Uterus (tissue), 4 donors: Measurements from ENCODE around the gene TRIP12. TPM values are rescaled to one million over a fixed set of nuclear protein-coding genes. Genes with fewer than 3 reads are reported as not detected.

Source experiments
- DNase-seq, 2 donors: peaks; one replicate each; pipeline ENCODE4 v3.0.0-alpha.2; 2019 to 2020
- H3K27ac ChIP-seq, 2 donors: fragments of 200-600 bp; sonication (generic); 1 replicate in 1 of 2; 2 replicates in 1 of 2; pipeline ENCODE4 v1.5.1; 2016 to 2018
- H3K27me3 ChIP-seq, 2 donors: fragments of 200-600 bp; sonication (generic); one replicate each; pipeline ENCODE4 v1.5.1; 2018 to 2019; ENCODE audit warnings: control low read depth in 1 of 2
- H3K36me3 ChIP-seq, 2 donors: fragments of 200-600 bp; sonication (generic); one replicate each; pipeline ENCODE4 v1.5.1; 2019; ENCODE audit warnings: control low read depth in 1 of 2
- H3K4me1 ChIP-seq, 2 donors: fragments of 200-600 bp; sonication (generic); one replicate each; pipeline ENCODE4 v1.5.1; 2018 to 2019; ENCODE audit warnings: control low read depth in 1 of 2
- H3K4me3 ChIP-seq, 2 donors: fragments of 200-600 bp; sonication (generic); 1 replicate in 1 of 2; 2 replicates in 1 of 2; pipeline ENCODE4 v1.5.1; 2018 to 2019; ENCODE audit warnings: mild to moderate bottlenecking in 1 of 2
- H3K9me3 ChIP-seq, 2 donors: fragments of 200-600 bp; sonication (generic); one replicate each; pipeline ENCODE4 v1.5.1; 2019; ENCODE audit warnings: control low read depth in 1 of 2
- CTCF ChIP-seq, 4 experiments: fragments of 200-600 bp in 2 of 4; fragments of 450-650 bp in 2 of 4; sonication (generic) in 2 of 4; IDR thresholded peaks; one replicate each; pipeline ENCODE4 v1.5.1; 2016 to 2019; ENCODE audit warnings: antibody characterized with exemption in 4 of 4, mild to moderate bottlenecking in 2 of 4, moderate library complexity in 1 of 4
- POLR2A ChIP-seq, 2 donors: fragments of 450-650 bp; IDR thresholded peaks; one replicate each; pipeline ENCODE4 v1.6.1; 2016; ENCODE audit warnings: antibody characterized with exemption in 2 of 2, mild to moderate bottlenecking in 1 of 2, moderate library complexity in 1 of 2
- intact Hi-C: fragments of 100-400 bp; cut with DNase I; formaldehyde crosslinking; loops from one replicate; pipeline ENCODE4 v1.15.1; 2023; ENCODE audit warnings: low total_unique reads
- total RNA-seq, 4 donors: library from RNA; depleted of rRNA in 3 of 4; stranded (reverse); fragments of >200 nt in 3 of 4; gene quantifications; one replicate each; pipeline versions ENCODE4 v1.1.0 to v1.2.4, GENCODE V29; 2014 to 2023
- donor health status: DM: yes; HTN: yes; CAD: no.

Gene TRIP12
- total RNA-seq, 4 donors from 2014 or later, result 77.1 to 255 (median 197) TPM

GRCh38 chr2:229875549-229875948 lies 46.3 kb downstream of the TRIP12 start:
- no peak for TF ChIP-seq POLR2A (IDR thresholded peaks at IDR 0.05)
- TF ChIP-seq CTCF (IDR thresholded peaks at IDR 0.05), result no peak
- no peak for DNase-seq
- Histone ChIP-seq H3K27me3 (no peaks in the 10 kb centered on the region), H3K4me1 (no peaks in the 10 kb centered on the region), H3K27ac (no peak overlapping the region), H3K4me3 (no peak overlapping the region), H3K9me3 (no peaks in the 10 kb centered on the region), H3K36me3 (no peaks in the 10 kb centered on the region)
- intact Hi-C loops, result no loop called here

- Histone ChIP-seq H3K36me3 (no peaks in the 10 kb centered on the region), H3K27ac (no peak overlapping the region), H3K4me3 (no peak overlapping the region), H3K27me3 (no peaks in the 10 kb centered on the region), H3K9me3 (no peaks in the 10 kb centered on the region), H3K4me1 (no peaks in the 10 kb centered on the region)
- intact Hi-C loops, result no loop called here
- no peak for DNase-seq
- TF ChIP-seq CTCF (IDR thresholded peaks at IDR 0.05), result no peak
- no peak for TF ChIP-seq POLR2A (IDR thresholded peaks at IDR 0.05)
Observed at GRCh38 chr2:229874647-229875046, 47.2 kb downstream of the TRIP12 start.

GRCh38 chr2:229873123-229873581 lies 48.7 kb downstream of the TRIP12 start:
- H3K27ac ChIP-seq, result no peak overlapping the region
- no peak for DNase-seq
- TF ChIP-seq POLR2A (IDR thresholded peaks at IDR 0.05) (no peak), CTCF (IDR thresholded peaks at IDR 0.05) (no peak)
- H3K4me3 ChIP-seq, result no peak overlapping the region
- H3K9me3 ChIP-seq, result no peaks in the 10 kb centered on the region
- intact Hi-C loops, result no loop called here
- H3K36me3 ChIP-seq, result no peaks in the 10 kb centered on the region
- no peaks in the 10 kb centered on the region for H3K4me1 ChIP-seq
- H3K27me3 ChIP-seq, result no peaks in the 10 kb centered on the region

- H3K4me1 ChIP-seq, result no peaks in the 10 kb centered on the region
- H3K9me3 ChIP-seq, result no peaks in the 10 kb centered on the region
- no peaks in the 10 kb centered on the region for H3K36me3 ChIP-seq
- no peak for TF ChIP-seq POLR2A (IDR thresholded peaks at IDR 0.05)
- TF ChIP-seq CTCF (IDR thresholded peaks at IDR 0.05), result no peak
- intact Hi-C loops, result no loop called here
- no peak for DNase-seq
- H3K27me3 ChIP-seq, result no peaks in the 10 kb centered on the region
- no peak overlapping the region for H3K27ac ChIP-seq
- no peak overlapping the region for H3K4me3 ChIP-seq
Observed at GRCh38 chr2:229870903-229871656, 50.7 kb downstream of the TRIP12 start.

- TF ChIP-seq POLR2A (IDR thresholded peaks at IDR 0.05), result no peak
- no peak for TF ChIP-seq CTCF (IDR thresholded peaks at IDR 0.05)
- Histone ChIP-seq H3K4me1 (no peaks in the 10 kb centered on the region), H3K4me3 (no peak overlapping the region), H3K27me3 (no peaks in the 10 kb centered on the region), H3K9me3 (no peaks in the 10 kb centered on the region), H3K36me3 (no peaks in the 10 kb centered on the region), H3K27ac (no peak overlapping the region)
- no peak for DNase-seq
- intact Hi-C loops, result no loop called here
Observed at GRCh38 chr2:229869226-229869625, 52.6 kb downstream of the TRIP12 start.
